Measurements from ENCODE around the gene RMND5B. TPM values are rescaled to one million over a fixed set of nuclear protein-coding genes. Genes with fewer than 3 reads are reported as not detected.
"Not testable (repeated sequence)": the region's sequence is repeated elsewhere in the genome, so short reads cannot be mapped to it uniquely, and the experiment has no call there.

RMND5B gene
- total RNA-seq, 1 donor from 2014 or later: 51.6 TPM

- no peaks in the 10 kb centered on the region for H3K4me1 ChIP-seq
- DNase-seq (ENCODE audit: extremely low spot score in 2 of 2): no peak
- no peaks in the 10 kb centered on the region for H3K36me3 ChIP-seq
- no peak overlapping the region for H3K4me3 ChIP-seq
- no peak overlapping the region for H3K27ac ChIP-seq
- TF ChIP-seq CTCF (IDR thresholded peaks at IDR 0.05) (no peak), POLR2AphosphoS5 (IDR thresholded peaks at IDR 0.05; ENCODE audit: insufficient read depth in 1 of 2, low read depth in 1 of 2) (no peak), POLR2A (IDR thresholded peaks at IDR 0.05) (no peak)
- intact Hi-C loops (cut with DNase I): no loop called here
- H3K27me3 ChIP-seq: no peaks in the 10 kb centered on the region
- no peaks in the 10 kb centered on the region for H3K9me3 ChIP-seq
Measured at GRCh38 chr5:178192787-178193186, 62.0 kb downstream of the RMND5B start.

DNA sequence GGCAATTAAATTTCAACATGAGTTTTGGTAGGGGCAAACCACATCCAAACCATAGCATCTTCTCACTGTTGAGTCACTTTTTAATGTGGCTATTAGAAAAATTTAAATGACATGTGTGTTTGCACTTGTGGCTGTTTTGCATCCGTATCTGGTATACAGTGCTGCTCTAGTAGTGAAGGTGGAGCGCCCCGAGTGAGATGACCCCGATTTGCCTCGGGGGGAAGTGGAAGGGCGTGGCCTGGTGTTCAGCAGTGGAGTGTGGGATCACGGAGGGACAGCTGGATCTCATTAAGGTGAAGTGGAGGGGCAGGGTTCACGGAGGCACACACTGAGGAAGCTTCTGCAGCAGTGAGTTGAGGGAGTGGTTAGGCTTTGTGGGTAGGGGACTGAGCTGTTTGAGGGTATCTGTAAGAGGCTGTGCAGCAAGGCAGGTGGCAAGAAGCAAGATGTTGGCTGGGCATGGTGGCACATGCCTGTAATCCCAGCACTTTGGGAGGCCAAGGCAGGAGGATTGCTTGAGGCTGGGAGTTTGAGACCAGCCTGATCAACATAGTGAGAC, 62.5 kb downstream of the RMND5B start:
- Histone ChIP-seq H3K9me3 (no peaks in the 10 kb centered on the region), H3K27ac (no peak overlapping the region), H3K27me3 (no peaks in the 10 kb centered on the region), H3K4me1 (no peaks in the 10 kb centered on the region), H3K4me3 (no peak overlapping the region), H3K36me3 (no peaks in the 10 kb centered on the region)
- intact Hi-C loops (cut with DNase I): no loop called here
- DNase-seq (ENCODE audit: extremely low spot score in 2 of 2): no peak
- TF ChIP-seq POLR2AphosphoS5 (IDR thresholded peaks at IDR 0.05; ENCODE audit: insufficient read depth in 1 of 2, low read depth in 1 of 2) (no peak), CTCF (IDR thresholded peaks at IDR 0.05) (no peak)

DNA sequence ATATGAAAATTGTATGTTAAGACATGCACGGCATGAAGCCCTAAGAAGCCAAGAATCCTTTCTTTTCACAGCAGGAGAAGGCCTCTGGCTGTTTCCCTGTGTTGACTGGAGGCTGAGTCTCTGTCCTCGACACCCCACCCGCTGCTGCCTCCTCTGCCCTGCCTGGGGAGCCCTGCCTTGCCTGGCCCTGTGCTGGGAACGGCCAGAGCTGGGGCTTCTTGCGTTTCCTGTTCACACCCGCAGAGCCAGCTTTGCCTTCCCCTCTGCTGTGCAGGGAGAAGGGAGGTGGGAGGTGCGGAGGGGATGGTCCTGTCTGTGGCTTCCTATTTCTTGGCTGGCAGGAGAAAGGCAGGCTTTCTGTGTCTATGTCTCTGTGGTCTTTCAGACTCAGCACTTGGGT, 63.2 kb downstream of the RMND5B start:
- H3K9me3 ChIP-seq: no peaks in the 10 kb centered on the region
- no peak for TF ChIP-seq CTCF (IDR thresholded peaks at IDR 0.05)
- no peak overlapping the region for H3K27ac ChIP-seq
- no peak for DNase-seq (ENCODE audit: extremely low spot score in 2 of 2)
- H3K27me3 ChIP-seq: no peaks in the 10 kb centered on the region
- intact Hi-C loops (cut with DNase I): no loop called here
- no peaks in the 10 kb centered on the region for H3K4me1 ChIP-seq
- H3K4me3 ChIP-seq: no peak overlapping the region
- H3K36me3 ChIP-seq: no peaks in the 10 kb centered on the region

GRCh38 chr5:178196281-178196812, 65.5 kb downstream of the RMND5B start:
- Histone ChIP-seq H3K27me3 (no peaks in the 10 kb centered on the region), H3K9me3 (no peaks in the 10 kb centered on the region), H3K36me3 (no peaks in the 10 kb centered on the region), H3K4me3 (no peak overlapping the region), H3K27ac (no peak overlapping the region), H3K4me1 (peaks cover 8% of the 10 kb centered on the region)
- no peak for DNase-seq (ENCODE audit: extremely low spot score in 2 of 2)
- intact Hi-C loops (cut with DNase I): no loop called here
- TF ChIP-seq POLR2AphosphoS5 (IDR thresholded peaks at IDR 0.05; ENCODE audit: insufficient read depth in 1 of 2, low read depth in 1 of 2) (no peak), CTCF (IDR thresholded peaks at IDR 0.05) (no peak), POLR2A (IDR thresholded peaks at IDR 0.05) (no peak)

DNA sequence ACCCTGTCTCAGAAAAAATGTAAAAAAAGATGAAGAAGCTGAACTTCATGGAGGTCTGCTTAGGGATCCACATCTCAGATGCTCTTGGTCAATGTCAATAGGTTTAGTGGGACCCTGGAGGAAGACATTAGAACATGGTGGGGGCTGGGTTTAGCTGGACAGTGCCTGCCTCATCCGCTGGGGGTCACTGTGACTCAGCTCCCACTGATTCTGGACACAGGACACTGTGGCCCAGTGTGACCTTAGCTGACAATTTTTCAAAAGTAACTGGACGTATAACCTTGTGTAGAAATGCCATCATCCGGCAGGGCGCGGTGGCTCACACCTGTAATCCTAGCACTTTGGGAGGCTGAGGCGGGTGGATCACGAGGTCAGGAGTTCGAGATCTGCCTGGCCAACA, 66.2 kb downstream of the RMND5B start:
- DNase-seq (ENCODE audit: extremely low spot score in 2 of 2): no peak
- TF ChIP-seq CTCF (IDR thresholded peaks at IDR 0.05) (no peak), POLR2AphosphoS5 (IDR thresholded peaks at IDR 0.05; ENCODE audit: insufficient read depth in 1 of 2, low read depth in 1 of 2) (no peak), POLR2A (IDR thresholded peaks at IDR 0.05) (no peak)
- Histone ChIP-seq H3K27me3 (no peaks in the 10 kb centered on the region), H3K27ac (no peak overlapping the region), H3K36me3 (no peaks in the 10 kb centered on the region), H3K9me3 (no peaks in the 10 kb centered on the region), H3K4me1 (peaks cover 8% of the 10 kb centered on the region), H3K4me3 (no peak overlapping the region)
- intact Hi-C loops (cut with DNase I): no loop called here

DNA sequence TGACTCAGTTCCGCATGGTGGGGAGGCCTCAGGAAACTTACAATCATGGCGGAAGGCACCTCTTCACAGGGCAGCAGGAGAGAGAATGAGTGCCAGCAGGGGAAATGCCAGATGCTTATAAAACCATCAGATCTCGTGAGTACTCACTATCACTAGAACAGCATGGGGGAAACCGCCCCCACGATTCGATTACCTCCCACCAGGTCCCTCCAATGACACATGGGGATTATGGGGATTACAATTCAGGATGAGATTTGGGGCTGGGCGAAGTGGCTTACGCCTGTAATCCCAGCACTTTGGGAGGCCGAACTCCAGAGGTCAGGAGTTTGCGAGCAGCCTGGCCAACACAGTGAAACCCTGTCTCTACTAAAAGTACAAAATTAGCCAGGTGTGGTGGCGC, 67.3 kb downstream of the RMND5B start:
- H3K27me3 ChIP-seq; H3K36me3 ChIP-seq; H3K4me1 ChIP-seq; DNase-seq (ENCODE audit: extremely low spot score in 2 of 2); H3K27ac ChIP-seq; H3K9me3 ChIP-seq; intact Hi-C loops (cut with DNase I); H3K4me3 ChIP-seq: not testable (repeated sequence)

Measured in vagina (tissue), 2 donors.